Parathyroid adenoma (tissue), 2 donors: ENCODE data around the gene ITIH3.

ENCODE experiments used
- H2AFZ ChIP-seq: fragments of 300-600 bp; sonication (generic); one replicate; pipeline ENCODE4 v1.7.0; 2017; ENCODE audit warnings: antibody characterized with exemption, mild to moderate bottlenecking
- H3K27ac ChIP-seq: fragments of 300-600 bp; sonication (generic); one replicate; pipeline ENCODE4 v1.7.0; 2017
- H3K27me3 ChIP-seq: fragments of 300-600 bp; sonication (generic); one replicate; pipeline ENCODE4 v1.7.0; 2017; ENCODE audit warnings: low read length; ENCODE audit not compliant: control insufficient read depth, insufficient read depth
- H3K36me3 ChIP-seq: fragments of 300-600 bp; sonication (generic); one replicate; pipeline ENCODE4 v1.7.0; 2017; ENCODE audit warnings: low read length; ENCODE audit not compliant: control insufficient read depth, insufficient read depth
- H3K4me1 ChIP-seq: fragments of 300-600 bp; sonication (generic); one replicate; pipeline ENCODE4 v1.7.0; 2017; ENCODE audit warnings: control low read depth
- H3K4me2 ChIP-seq: fragments of 300-600 bp; sonication (generic); one replicate; pipeline ENCODE4 v1.7.0; 2017; ENCODE audit warnings: low read length
- H3K4me3 ChIP-seq: fragments of 300-600 bp; sonication (generic); one replicate; pipeline ENCODE4 v1.7.0; 2017; ENCODE audit warnings: low read depth, low read length
- H3K79me2 ChIP-seq: fragments of 300-600 bp; sonication (generic); one replicate; pipeline ENCODE4 v1.7.0; 2017; ENCODE audit warnings: control low read depth
- H3K9ac ChIP-seq: fragments of 300-600 bp; sonication (generic); one replicate; pipeline ENCODE4 v1.7.0; 2017; ENCODE audit warnings: mild to moderate bottlenecking
- H3K9me3 ChIP-seq: fragments of 300-600 bp; sonication (generic); one replicate; pipeline ENCODE4 v1.7.0; 2017; ENCODE audit warnings: low read length; ENCODE audit not compliant: control insufficient read depth
- CTCF ChIP-seq: fragments of 300-600 bp; sonication (generic); IDR thresholded peaks from one replicate; pipeline ENCODE4 v1.7.0; 2017; ENCODE audit warnings: antibody characterized with exemption, mild to moderate bottlenecking
- donor health status: primary hyperparathyroidism.

The ITIH3 gene

GRCh38 chr3:52794612-52795099 is at the start of gene ITIH3:
Gene ITIH3 (plus strand): TSS chr3:52794796. CDS start chr3:52794804, 8 bp downstream.
- Histone ChIP-seq H3K79me2 (no peaks in the 10 kb centered on the region), H2AFZ (no peak within 1 kb of the TSS), H3K4me2 (no peak within 1 kb of the TSS), H3K4me3 (no peak within 1 kb of the TSS), H3K4me1 (no peaks in the 10 kb centered on the region), H3K9ac (no peak within 1 kb of the TSS), H3K36me3 (no peaks in the 10 kb centered on the region), H3K27ac (no peak within 1 kb of the TSS), H3K27me3 (no peaks in the 10 kb centered on the region), H3K9me3 (no peaks in the 10 kb centered on the region)
- no peak for TF ChIP-seq CTCF

- Histone ChIP-seq H3K4me2 (no peak overlapping the region), H3K4me1 (no peaks in the 10 kb centered on the region), H2AFZ (no peak overlapping the region), H3K4me3 (no peak overlapping the region), H3K36me3 (no peaks in the 10 kb centered on the region), H3K79me2 (peaks cover 3% of the 10 kb centered on the region), H3K9me3 (no peaks in the 10 kb centered on the region), H3K27me3 (no peaks in the 10 kb centered on the region), H3K27ac (no peak overlapping the region), H3K9ac (no peak overlapping the region)
- no peak for TF ChIP-seq CTCF
These were observed 42.4 kb upstream of the ITIH3 start for GRCh38 chr3:52752045-52752660.

- H2AFZ ChIP-seq = no peak overlapping the region
- H3K4me2 ChIP-seq = no peak overlapping the region
- no peaks in the 10 kb centered on the region for H3K27me3 ChIP-seq
- no peaks in the 10 kb centered on the region for H3K4me1 ChIP-seq
- no peak for TF ChIP-seq CTCF
- no peaks in the 10 kb centered on the region for H3K36me3 ChIP-seq
- no peak overlapping the region for H3K27ac ChIP-seq
- H3K9me3 ChIP-seq = no peaks in the 10 kb centered on the region
- no peak overlapping the region for H3K9ac ChIP-seq
- H3K4me3 ChIP-seq = no peak overlapping the region
- H3K79me2 ChIP-seq = peaks cover 3% of the 10 kb centered on the region
These were observed 40.2 kb upstream of the ITIH3 start for GRCh38 chr3:52754373-52754772.

- no peak overlapping the region for H3K4me2 ChIP-seq
- H3K36me3 ChIP-seq = no peaks in the 10 kb centered on the region
- H3K4me1 ChIP-seq = no peaks in the 10 kb centered on the region
- TF ChIP-seq CTCF = no peak
- H2AFZ ChIP-seq = no peak overlapping the region
- no peaks in the 10 kb centered on the region for H3K9me3 ChIP-seq
- no peak overlapping the region for H3K4me3 ChIP-seq
- no peak overlapping the region for H3K9ac ChIP-seq
- no peak overlapping the region for H3K27ac ChIP-seq
- H3K27me3 ChIP-seq = no peaks in the 10 kb centered on the region
- H3K79me2 ChIP-seq = no peaks in the 10 kb centered on the region
These were observed 38.5 kb upstream of the ITIH3 start for GRCh38 chr3:52756141-52756540.

GRCh38 chr3:52763466-52763865 is 31.1 kb upstream of the ITIH3 start:
- Histone ChIP-seq H3K27ac (no peak overlapping the region), H3K4me1 (no peaks in the 10 kb centered on the region), H3K9ac (no peak overlapping the region), H2AFZ (no peak overlapping the region), H3K4me2 (no peak overlapping the region), H3K4me3 (no peak overlapping the region), H3K9me3 (no peaks in the 10 kb centered on the region), H3K27me3 (no peaks in the 10 kb centered on the region), H3K79me2 (no peaks in the 10 kb centered on the region), H3K36me3 (no peaks in the 10 kb centered on the region)
- no peak for TF ChIP-seq CTCF
